ENCODE data around the gene FSTL3.

- TF ChIP-seq TARDBP (IDR thresholded peaks at IDR 0.05) (no peak), NFRKB (IDR thresholded peaks at IDR 0.05) (no peak), SP1 (IDR thresholded peaks at IDR 0.05) (no peak), BHLHE40 (IDR thresholded peaks at IDR 0.05; ENCODE audit: borderline replicate concordance) (no peak), FOXM1 (IDR thresholded peaks at IDR 0.05; ENCODE audit: borderline replicate concordance) (no peak), FOXK2 (IDR thresholded peaks at IDR 0.05) (no peak), ELF4 (IDR thresholded peaks at IDR 0.05) (no peak), HDGF (IDR thresholded peaks at IDR 0.05; ENCODE audit: borderline replicate concordance) (no peak), SUZ12 (IDR thresholded peaks at IDR 0.05) (no peak), PKNOX1 (IDR thresholded peaks at IDR 0.05) (no peak), ARNT (IDR thresholded peaks at IDR 0.05) (no peak), FOXA1 (IDR thresholded peaks at IDR 0.05) (no peak), LEF1 (IDR thresholded peaks at IDR 0.05; ENCODE audit: borderline replicate concordance) (no peak)
Measured at GRCh38 chr19:639253-640160, 36.7 kb upstream of the FSTL3 start, which contains the start of gene FGF22.

Data from HEK293T (cell line).